Measurements from ENCODE around the gene MOV10.

MOV10 gene

DNA sequence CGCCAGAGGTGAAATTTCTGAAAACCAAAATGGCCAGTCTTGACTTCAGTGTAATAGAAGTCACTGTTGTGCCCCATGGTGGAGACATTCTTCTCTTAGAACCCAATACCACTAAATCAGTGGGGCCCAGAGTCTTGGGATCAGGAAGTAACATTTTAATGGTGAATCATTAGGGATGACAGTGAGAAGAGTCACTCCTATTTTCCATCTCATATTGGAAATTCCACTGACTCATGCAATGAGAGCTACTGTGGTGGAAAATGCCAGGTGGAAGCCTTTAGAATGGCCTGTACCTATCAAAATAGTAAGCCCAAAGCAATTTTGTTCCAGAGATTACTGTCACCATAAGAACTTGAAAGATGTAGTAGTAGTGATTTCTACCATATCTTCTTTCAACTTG, 61.3 kb downstream of the MOV10 start:
- no peak for DNase-seq (ENCODE audit: low read depth in 2 of 2)

DNA sequence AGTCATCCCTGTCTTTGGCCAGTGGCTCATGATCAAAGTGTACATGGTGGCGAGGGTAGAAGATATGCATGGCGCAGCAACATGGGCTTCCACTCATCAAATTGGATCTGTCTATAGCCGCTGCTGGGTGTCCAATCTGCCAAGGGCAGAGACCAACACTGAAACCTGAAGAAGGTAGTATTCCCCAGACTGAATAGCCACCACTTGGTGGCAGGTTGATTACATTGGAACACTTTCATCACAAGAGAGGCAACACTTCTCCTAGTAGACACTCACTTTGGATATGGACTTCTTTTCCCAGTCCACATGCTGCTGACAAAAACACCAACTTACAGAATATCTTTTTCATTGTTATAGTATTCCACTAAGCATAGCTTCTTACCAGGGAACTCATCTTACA, 63.1 kb downstream of the MOV10 start:
- no peak for DNase-seq (ENCODE audit: low read depth in 2 of 2)

DNA sequence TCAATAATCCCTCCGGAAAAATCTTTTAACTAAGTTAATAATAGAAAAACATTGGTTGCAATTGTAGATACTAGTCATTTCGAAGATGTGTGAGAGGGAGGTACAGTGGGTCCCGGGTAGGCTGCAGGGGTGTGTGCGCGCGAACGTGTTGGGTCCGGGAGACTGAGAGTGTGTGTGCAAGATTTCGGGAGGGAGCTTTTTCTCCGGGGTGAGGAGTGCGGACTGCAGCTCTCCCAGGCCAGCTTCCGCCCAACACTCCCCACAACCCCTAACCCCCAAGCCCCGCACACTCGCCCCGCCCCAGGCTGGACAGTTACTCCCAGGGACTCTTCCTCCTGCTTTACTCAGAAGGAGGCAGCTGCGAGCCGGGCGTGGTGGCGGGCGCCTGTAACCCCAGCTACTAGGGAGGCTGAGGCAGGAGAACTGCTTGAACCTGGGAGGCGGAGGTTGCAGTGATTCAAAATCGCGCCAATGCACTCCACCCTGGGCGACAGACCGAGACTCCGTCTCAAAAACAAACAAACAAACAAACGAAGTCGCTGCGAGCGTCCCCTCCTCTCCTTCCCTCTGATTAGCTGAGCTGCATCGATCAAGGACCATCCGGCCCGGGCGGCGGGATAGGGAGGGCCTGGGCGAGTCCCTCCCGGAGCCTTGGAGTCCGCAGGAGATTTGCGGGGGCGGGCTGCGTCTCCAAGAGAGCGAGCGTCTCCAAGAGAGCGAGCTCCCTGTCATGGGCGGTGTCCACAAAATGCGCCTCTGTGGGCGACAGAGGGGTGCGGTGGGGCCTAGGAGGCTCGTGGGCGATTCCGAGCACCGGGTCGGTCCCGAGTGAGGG, 68.9 kb downstream of the MOV10 start:
- DNase-seq (ENCODE audit: low read depth in 2 of 2) = no peak

DNA sequence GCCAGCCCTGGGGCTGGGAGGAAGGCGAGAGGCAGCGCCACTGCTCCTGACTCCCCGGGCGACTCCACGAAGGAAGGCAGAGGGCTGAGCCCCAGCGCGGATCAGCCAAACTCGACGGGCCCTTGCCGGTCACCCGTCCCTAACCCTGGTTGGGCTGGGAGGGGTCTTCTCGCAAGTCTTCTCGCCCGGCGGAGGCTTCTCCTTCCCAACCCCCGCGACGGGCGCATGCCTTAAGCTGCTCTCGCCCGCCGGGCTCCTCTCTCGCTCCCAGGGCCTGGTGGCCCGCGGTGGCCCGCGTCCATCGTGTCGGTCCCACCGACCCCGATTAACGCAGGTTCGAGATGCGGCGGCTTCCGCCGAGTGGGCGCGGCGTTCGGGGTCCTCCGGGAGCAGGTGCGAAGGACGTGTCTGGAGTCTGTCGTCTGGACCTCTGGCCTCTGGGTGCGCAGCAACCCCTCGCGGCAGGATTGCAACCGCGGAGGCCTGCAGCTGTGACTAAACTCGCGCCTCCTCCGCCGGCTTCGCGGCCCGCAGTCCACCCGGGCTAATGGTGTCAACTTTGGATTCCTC, 69.6 kb downstream of the MOV10 start:
- DNase-seq (ENCODE audit: low read depth in 2 of 2) = no peak

DNA sequence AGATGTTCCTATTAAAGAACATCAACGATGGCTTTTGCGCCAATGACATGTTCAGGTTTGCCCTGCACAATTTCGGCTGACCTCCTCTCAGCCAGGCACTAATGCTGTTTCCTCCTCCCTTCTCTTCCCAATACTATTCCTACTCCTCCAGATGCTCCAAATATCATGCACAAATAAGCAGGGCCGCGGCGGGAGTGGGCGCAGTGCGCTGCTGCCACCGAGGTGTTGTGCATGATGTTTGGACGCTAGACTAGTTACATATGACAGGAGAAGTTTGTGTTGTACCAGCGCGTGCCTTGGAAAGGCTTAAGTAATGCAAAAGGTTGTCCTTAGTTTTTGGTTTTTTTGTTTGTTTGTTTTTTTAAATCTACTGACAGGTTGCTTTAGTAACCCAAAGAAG, 73.9 kb downstream of the MOV10 start:
- no peak for DNase-seq (ENCODE audit: low read depth in 2 of 2)

All from stimulated activated CD8-positive, alpha-beta memory T cell treated with anti-CD3 and anti-CD28 coated beads, Interleukin-7, amount 100 ng/mL, for 4 hours (primary cell).